ENCODE data around the gene PARD3B.

GRCh38 chr2:205409411-205409810, 864.1 kb downstream of the PARD3B start:
- no peak for TF ChIP-seq POLR2AphosphoS5 (IDR thresholded peaks at IDR 0.05)
- TF ChIP-seq CTCF (IDR thresholded peaks at IDR 0.05) = no peak
- TF ChIP-seq POLR2A (IDR thresholded peaks at IDR 0.05) = no peak

Measured in transverse colon (tissue), 4 donors.